H9 (cell line): ENCODE data around the gene LAMC3. TPM values are rescaled to one million over a fixed set of nuclear protein-coding genes. Genes with fewer than 3 reads are reported as not detected.

ENCODE experiments used
- DNase-seq: peaks from one replicate; pipeline ENCODE4 v3.0.0-alpha.2; 2017
- H2AFZ ChIP-seq: one replicate; pipeline ENCODE4 v1.6.1; 2013; ENCODE audit warnings: mild to moderate bottlenecking, low read length, control low read depth, moderate library complexity
- H2AK5ac ChIP-seq: 2 replicates; pipeline ENCODE4 v1.6.1; 2013; ENCODE audit warnings: low read length, control low read depth, mixed read lengths; ENCODE audit not compliant: insufficient read length
- H2BK120ac ChIP-seq: one replicate; pipeline ENCODE4 v1.6.1; 2013; ENCODE audit warnings: low read depth, mild to moderate bottlenecking, low read length, control low read depth, inconsistent platforms; ENCODE audit not compliant: poor library complexity, severe bottlenecking
- H2BK12ac ChIP-seq: 2 replicates; pipeline ENCODE4 v1.6.1; 2013; ENCODE audit warnings: low read length, control low read depth, mixed read lengths, low read depth; ENCODE audit not compliant: insufficient read length
- H2BK15ac ChIP-seq: 2 replicates; pipeline ENCODE4 v1.6.1; 2013; ENCODE audit warnings: low read depth, low read length, control low read depth
- H2BK20ac ChIP-seq: one replicate; pipeline ENCODE4 v1.6.1; 2013; ENCODE audit warnings: low read depth, mild to moderate bottlenecking, low read length, control low read depth, inconsistent platforms; ENCODE audit not compliant: poor library complexity, severe bottlenecking
- H2BK5ac ChIP-seq: 2 replicates; pipeline ENCODE4 v1.6.1; 2013; ENCODE audit warnings: low read length, control low read depth, mixed read lengths; ENCODE audit not compliant: insufficient read length
- H3K14ac ChIP-seq: 2 replicates; pipeline ENCODE4 v1.6.1; 2013; ENCODE audit warnings: low read length, control low read depth; ENCODE audit not compliant: insufficient read depth
- H3K18ac ChIP-seq: 2 replicates; pipeline ENCODE4 v1.6.1; 2013; ENCODE audit warnings: low read depth, mild to moderate bottlenecking, mixed read lengths, low read length, control low read depth; ENCODE audit not compliant: insufficient read length
- H3K23ac ChIP-seq: 2 replicates; pipeline ENCODE4 v1.6.1; 2013; ENCODE audit warnings: low read length, control low read depth, mixed read lengths, low read depth; ENCODE audit not compliant: insufficient read length
- H3K23me2 ChIP-seq: 2 replicates; pipeline ENCODE4 v1.6.1; 2013; ENCODE audit warnings: low read depth, mild to moderate bottlenecking, mixed read lengths, low read length, control low read depth; ENCODE audit not compliant: insufficient read length, poor library complexity, severe bottlenecking
- H3K27ac ChIP-seq: 2 replicates; pipeline ENCODE4 v1.5.1; 2013; ENCODE audit warnings: low read length, control low read depth, mixed read lengths, low read depth; ENCODE audit not compliant: insufficient read length
- H3K27me3 ChIP-seq: 2 replicates; pipeline ENCODE4 v1.6.1; 2013; ENCODE audit warnings: low read length, control low read depth, inconsistent platforms; ENCODE audit not compliant: insufficient read depth
- H3K4ac ChIP-seq: 2 replicates; pipeline ENCODE4 v1.6.1; 2013; ENCODE audit warnings: low read depth, mild to moderate bottlenecking, control low read depth, inconsistent platforms, low read length, moderate library complexity
- H3K4me1 ChIP-seq: 2 replicates; pipeline ENCODE4 v1.6.1; 2013; ENCODE audit warnings: low read length, control low read depth, inconsistent platforms; ENCODE audit not compliant: insufficient read depth
- H3K4me2 ChIP-seq: 2 replicates; pipeline ENCODE4 v1.6.1; 2013; ENCODE audit warnings: low read length, control low read depth, mixed read lengths; ENCODE audit not compliant: insufficient read length, insufficient read depth
- H3K56ac ChIP-seq: 2 replicates; pipeline ENCODE4 v1.6.1; 2013; ENCODE audit warnings: low read depth, mild to moderate bottlenecking, mixed read lengths, low read length, control low read depth; ENCODE audit not compliant: insufficient read length
- H3K79me1 ChIP-seq: 2 replicates; pipeline ENCODE4 v1.6.1; 2013; ENCODE audit warnings: low read depth, mild to moderate bottlenecking, moderate library complexity, low read length, control low read depth, inconsistent platforms; ENCODE audit not compliant: insufficient read depth, poor library complexity, severe bottlenecking
- H3K79me2 ChIP-seq: 2 replicates; pipeline ENCODE4 v1.6.1; 2013; ENCODE audit warnings: low read length, control low read depth, inconsistent platforms; ENCODE audit not compliant: insufficient read depth
- H3K9ac ChIP-seq: 2 replicates; pipeline ENCODE4 v1.6.1; 2013; ENCODE audit warnings: low read length, control low read depth, mixed read lengths; ENCODE audit not compliant: insufficient read length; ENCODE audit errors: extremely low read depth
- H3K9me3 ChIP-seq: one replicate; pipeline ENCODE4 v1.6.1; 2013; ENCODE audit warnings: low read depth, low read length, inconsistent platforms; ENCODE audit not compliant: control insufficient read depth
- H3T11ph ChIP-seq: one replicate; pipeline ENCODE4 v1.6.1; 2013; ENCODE audit warnings: mild to moderate bottlenecking, low read length, control low read depth, inconsistent platforms
- H4K20me1 ChIP-seq: one replicate; pipeline ENCODE4 v1.6.1; 2013; ENCODE audit not compliant: control insufficient read depth, insufficient read length, insufficient read depth
- H4K5ac ChIP-seq: 2 replicates; pipeline ENCODE4 v1.6.1; 2013; ENCODE audit warnings: low read depth, mild to moderate bottlenecking, mixed read lengths, low read length, control low read depth; ENCODE audit not compliant: insufficient read length
- H4K8ac ChIP-seq: replicated peaks from 2 replicates; pipeline ENCODE4 v1.6.1; 2013; ENCODE audit warnings: low read length, control low read depth, mixed read lengths, low read depth; ENCODE audit not compliant: insufficient read length
- H4K91ac ChIP-seq: 2 replicates; pipeline ENCODE4 v1.6.1; 2013; ENCODE audit warnings: low read depth, mild to moderate bottlenecking, moderate library complexity, mixed read lengths, low read length, control low read depth; ENCODE audit not compliant: insufficient read length
- H3K27ac Mint-ChIP-seq, 3 experiments: 2 replicates in 2 of 3; 3 replicates in 1 of 3; pipeline ENCODE4 v1.8.0; 2020 to 2021; ENCODE audit warnings: mixed read lengths in 3 of 3, mild to moderate bottlenecking in 1 of 3, moderate library complexity in 1 of 3
- H3K27me3 Mint-ChIP-seq: 2 replicates; pipeline ENCODE4 v1.8.0; 2021; ENCODE audit warnings: low read depth, mild to moderate bottlenecking, moderate library complexity, mixed read lengths
- H3K36me3 Mint-ChIP-seq, 3 experiments: 2 replicates in 2 of 3; 3 replicates in 1 of 3; pipeline ENCODE4 v1.8.0; 2020 to 2021; ENCODE audit warnings: low read depth in 3 of 3, mixed read lengths in 3 of 3; ENCODE audit not compliant: insufficient read depth in 1 of 3
- H3K4me1 Mint-ChIP-seq, 2 experiments: 2 replicates each; pipeline ENCODE4 v1.8.0; 2020; ENCODE audit warnings: mixed read lengths in 2 of 2
- H3K4me3 Mint-ChIP-seq, 2 experiments: 2 replicates in 1 of 2; 3 replicates in 1 of 2; pipeline ENCODE4 v1.8.0; 2020 to 2021; ENCODE audit warnings: mild to moderate bottlenecking in 2 of 2, mixed read lengths in 2 of 2, moderate library complexity in 1 of 2
- H3K9me3 Mint-ChIP-seq, 2 experiments: 2 replicates in 1 of 2; 3 replicates in 1 of 2; pipeline ENCODE4 v1.8.0; 2020; ENCODE audit warnings: mild to moderate bottlenecking in 2 of 2, mixed read lengths in 2 of 2, moderate library complexity in 1 of 2
- WGBS: extraction: QIAGEN DNeasy Blood & Tissue Kit; methylation state at CpG from one replicate; pipeline ENCODE4 v1.1.7; 2013; ENCODE audit warnings: missing lambda C conversion rate, low lambda C conversion rate, mixed read lengths; ENCODE audit not compliant: insufficient read length; ENCODE audit errors: extremely low coverage; 5-methylcytosine and 5-hydroxymethylcytosine counted together
- total RNA-seq: library from RNA; stranded (reverse); gene quantifications from 2 replicates; pipeline ENCODE4 v1.2.1, GENCODE V29; 2021
- TF ChIP-seq, protein P1 (sequence below): fragments of 200-600 bp; sonication (generic); conservative IDR thresholded peaks from 3 replicates; pipeline ENCODE4 v1.8.0; 2021; ENCODE audit warnings: antibody characterized with exemption, mild to moderate bottlenecking

The LAMC3 gene
- total RNA-seq, 1 experiment from 2014 or later = 21.7 TPM

DNA sequence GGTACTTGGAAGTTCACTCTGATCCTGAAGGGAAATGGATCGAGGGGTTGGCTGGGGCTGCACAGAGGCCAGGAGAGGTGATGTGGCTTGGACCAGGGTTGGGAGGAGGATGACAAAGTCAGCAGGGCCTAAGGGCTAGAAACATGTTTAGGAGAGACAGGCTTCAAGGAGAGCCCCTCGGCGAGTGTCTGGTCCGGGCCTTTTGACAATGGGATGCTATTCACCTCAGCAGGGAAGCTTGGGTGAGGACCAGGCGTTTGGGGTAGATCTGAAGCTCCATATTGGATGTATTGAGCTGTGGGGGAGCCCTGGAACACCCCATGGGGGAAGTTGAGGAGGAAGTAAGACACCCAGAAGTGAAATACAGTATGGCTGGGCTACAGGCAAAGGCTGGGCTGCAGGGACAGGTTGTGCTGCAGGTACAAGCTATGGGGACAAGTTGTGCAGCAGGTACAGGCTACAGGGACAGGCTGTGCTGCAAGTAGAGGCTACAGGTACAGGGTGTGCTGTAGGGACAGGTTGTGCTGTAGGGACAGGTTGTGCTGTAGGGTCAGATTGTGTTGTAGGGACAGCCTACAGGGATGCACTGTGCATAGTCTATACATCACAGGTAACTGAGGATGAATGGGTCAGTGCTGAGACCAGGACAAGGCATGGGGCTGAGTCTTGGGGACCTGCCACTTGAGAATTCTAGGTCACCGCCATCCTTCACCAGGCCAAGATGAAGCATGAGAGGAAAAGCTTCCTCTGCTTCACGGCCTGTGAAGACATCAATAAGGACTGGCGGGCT lies 47.3 kb upstream of the LAMC3 start:
- Histone ChIP-seq H4K5ac (no peak overlapping the region), H2BK20ac (no peak overlapping the region), H3K4ac (no peak overlapping the region), H2BK12ac (no peak overlapping the region), H3K4me1 (no peaks in the 10 kb centered on the region), H4K91ac (no peak overlapping the region), H3K4me2 (no peak overlapping the region), H2AFZ (no peak overlapping the region), H3K9ac (no peak overlapping the region), H3K56ac (no peak overlapping the region), H2BK120ac (no peak overlapping the region), H2BK15ac (no peak overlapping the region), H3K18ac (no peak overlapping the region), H2BK5ac (no peak overlapping the region), H3K14ac (no peak overlapping the region), H3K27me3 (no peaks in the 10 kb centered on the region), H3T11ph (no peak overlapping the region), H3K79me2 (no peaks in the 10 kb centered on the region), H4K8ac (no peak overlapping the region), H3K27ac (no peak overlapping the region), H3K23me2 (no peaks in the 10 kb centered on the region), H4K20me1 (no peaks in the 10 kb centered on the region), H3K23ac (no peak overlapping the region), H3K9me3 (no peaks in the 10 kb centered on the region), H3K79me1 (no peaks in the 10 kb centered on the region), H2AK5ac (no peak overlapping the region)
- no peak overlapping the region for H3K4me3 Mint-ChIP-seq
- peaks cover 4 to 12% (median 5%) of the 10 kb centered on the region in 3 experiments for H3K36me3 Mint-ChIP-seq
- TF ChIP-seq, protein P1, sequence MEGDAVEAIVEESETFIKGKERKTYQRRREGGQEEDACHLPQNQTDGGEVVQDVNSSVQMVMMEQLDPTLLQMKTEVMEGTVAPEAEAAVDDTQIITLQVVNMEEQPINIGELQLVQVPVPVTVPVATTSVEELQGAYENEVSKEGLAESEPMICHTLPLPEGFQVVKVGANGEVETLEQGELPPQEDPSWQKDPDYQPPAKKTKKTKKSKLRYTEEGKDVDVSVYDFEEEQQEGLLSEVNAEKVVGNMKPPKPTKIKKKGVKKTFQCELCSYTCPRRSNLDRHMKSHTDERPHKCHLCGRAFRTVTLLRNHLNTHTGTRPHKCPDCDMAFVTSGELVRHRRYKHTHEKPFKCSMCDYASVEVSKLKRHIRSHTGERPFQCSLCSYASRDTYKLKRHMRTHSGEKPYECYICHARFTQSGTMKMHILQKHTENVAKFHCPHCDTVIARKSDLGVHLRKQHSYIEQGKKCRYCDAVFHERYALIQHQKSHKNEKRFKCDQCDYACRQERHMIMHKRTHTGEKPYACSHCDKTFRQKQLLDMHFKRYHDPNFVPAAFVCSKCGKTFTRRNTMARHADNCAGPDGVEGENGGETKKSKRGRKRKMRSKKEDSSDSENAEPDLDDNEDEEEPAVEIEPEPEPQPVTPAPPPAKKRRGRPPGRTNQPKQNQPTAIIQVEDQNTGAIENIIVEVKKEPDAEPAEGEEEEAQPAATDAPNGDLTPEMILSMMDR = no peak
- no CpG with 5 or more reads among the region's 8 CpGs for WGBS
- H3K4me1 Mint-ChIP-seq = peaks cover 0 to 2% of the 10 kb centered on the region in 2 experiments; a peak in 1 of 4 replicates
- no peak overlapping the region for H3K27ac Mint-ChIP-seq
- no peak for DNase-seq
- peaks cover 10 to 15% of the 10 kb centered on the region in 2 experiments for H3K9me3 Mint-ChIP-seq
- H3K27me3 Mint-ChIP-seq = peaks cover 6% of the 10 kb centered on the region; the same call in 1 of the 2 replicates
